Fibroblast of skin of right quadriceps (primary cell): ENCODE data around the gene RHBDL2.
"Not testable (repeated sequence)": the region's sequence is repeated elsewhere in the genome, so short reads cannot be mapped to it uniquely, and the experiment has no call there.

Experiments used
- DNase-seq: peaks from one replicate; pipeline ENCODE4 v3.0.0-alpha.2; 2013

The RHBDL2 gene

GRCh38 chr1:38941527-38942019 is at the start of gene RHBDL2:
TSS of gene RHBDL2 (minus strand) at chr1:38941830. CDS start at chr1:38919212, 22,618 bp downstream.
- DNase-seq = no peak

GRCh38 chr1:38990738-38991637 is 49.4 kb upstream of the RHBDL2 start, which contains the start of gene AKIRIN1:
TSS of gene AKIRIN1 (plus strand) at chr1:38991276. CDS start at chr1:38991381, 105 bp downstream.
- DNase-seq = peak; percentile 97

- peak; percentile 13 for DNase-seq
Observed at GRCh38 chr1:38990386-38990737, 48.7 kb upstream of the RHBDL2 start.

GRCh38 chr1:38989979-38990378 is 48.3 kb upstream of the RHBDL2 start:
- no peak for DNase-seq

- not testable (repeated sequence) for DNase-seq
Observed at GRCh38 chr1:38979380-38979779, 37.8 kb upstream of the RHBDL2 start.

- DNase-seq = not testable (repeated sequence)
Observed at GRCh38 chr1:38978245-38978542, 36.6 kb upstream of the RHBDL2 start.

GRCh38 chr1:38977399-38978244 is 36.0 kb upstream of the RHBDL2 start:
- not testable (repeated sequence) for DNase-seq

GRCh38 chr1:38973659-38974437 is 32.2 kb upstream of the RHBDL2 start:
- no peak for DNase-seq

- not testable (repeated sequence) for DNase-seq
Observed at GRCh38 chr1:38973145-38973544, 31.5 kb upstream of the RHBDL2 start.

GRCh38 chr1:38964140-38964548 is 22.5 kb upstream of the RHBDL2 start:
- no peak for DNase-seq

GRCh38 chr1:38962560-38962959 is 20.9 kb upstream of the RHBDL2 start:
- DNase-seq = no peak

- DNase-seq = peak; percentile 81
Observed at GRCh38 chr1:38962113-38962512, 20.5 kb upstream of the RHBDL2 start.

GRCh38 chr1:38958967-38959366 is 17.3 kb upstream of the RHBDL2 start:
- DNase-seq = peak; percentile 43

- no peak for DNase-seq
Observed at GRCh38 chr1:38953433-38953860, 11.8 kb upstream of the RHBDL2 start.

GRCh38 chr1:38950553-38950952 is 8.9 kb upstream of the RHBDL2 start:
- DNase-seq = no peak

- no peak for DNase-seq
Observed at GRCh38 chr1:38944547-38944946, 2.9 kb upstream of the RHBDL2 start.

GRCh38 chr1:38942664-38943428 is 1.2 kb upstream of the RHBDL2 start:
- no peak for DNase-seq

- DNase-seq = no peak
Observed at GRCh38 chr1:38941093-38941492, 537 bp downstream of the RHBDL2 start.

- no peak for DNase-seq
Observed at GRCh38 chr1:38940339-38941047, 1.1 kb downstream of the RHBDL2 start.

- DNase-seq = no peak
Observed at GRCh38 chr1:38938722-38939260, 2.8 kb downstream of the RHBDL2 start.

GRCh38 chr1:38932571-38932970 is 9.1 kb downstream of the RHBDL2 start:
- no peak for DNase-seq
